ENCODE data around the gene NECTIN1. TPM values are rescaled to one million over a fixed set of nuclear protein-coding genes. Genes with fewer than 3 reads are reported as not detected.

NECTIN1 gene
- total RNA-seq, 1 donor: 5.8 TPM

- no peak overlapping the region for H3K4me3 ChIP-seq (ENCODE audit: insufficient read depth, low read length)
- no peak overlapping the region for H3K4me2 ChIP-seq (ENCODE audit: insufficient read depth, low read length)
- peaks cover 2% of the 10 kb centered on the region for H3K79me2 ChIP-seq (ENCODE audit: insufficient read depth, low read length)
- H3K27me3 ChIP-seq (ENCODE audit: insufficient read depth, low read length): peaks cover 9% of the 10 kb centered on the region
- peak; percentile 71 for DNase-seq (ENCODE audit: insufficient read length, low spot score, missing footprints)
- H3K9me3 ChIP-seq (ENCODE audit: low read depth, low read length): no peaks in the 10 kb centered on the region
- peaks cover 45% of the 10 kb centered on the region for H4K20me1 ChIP-seq (ENCODE audit: insufficient read depth, low read length)
- TF ChIP-seq, protein P1, sequence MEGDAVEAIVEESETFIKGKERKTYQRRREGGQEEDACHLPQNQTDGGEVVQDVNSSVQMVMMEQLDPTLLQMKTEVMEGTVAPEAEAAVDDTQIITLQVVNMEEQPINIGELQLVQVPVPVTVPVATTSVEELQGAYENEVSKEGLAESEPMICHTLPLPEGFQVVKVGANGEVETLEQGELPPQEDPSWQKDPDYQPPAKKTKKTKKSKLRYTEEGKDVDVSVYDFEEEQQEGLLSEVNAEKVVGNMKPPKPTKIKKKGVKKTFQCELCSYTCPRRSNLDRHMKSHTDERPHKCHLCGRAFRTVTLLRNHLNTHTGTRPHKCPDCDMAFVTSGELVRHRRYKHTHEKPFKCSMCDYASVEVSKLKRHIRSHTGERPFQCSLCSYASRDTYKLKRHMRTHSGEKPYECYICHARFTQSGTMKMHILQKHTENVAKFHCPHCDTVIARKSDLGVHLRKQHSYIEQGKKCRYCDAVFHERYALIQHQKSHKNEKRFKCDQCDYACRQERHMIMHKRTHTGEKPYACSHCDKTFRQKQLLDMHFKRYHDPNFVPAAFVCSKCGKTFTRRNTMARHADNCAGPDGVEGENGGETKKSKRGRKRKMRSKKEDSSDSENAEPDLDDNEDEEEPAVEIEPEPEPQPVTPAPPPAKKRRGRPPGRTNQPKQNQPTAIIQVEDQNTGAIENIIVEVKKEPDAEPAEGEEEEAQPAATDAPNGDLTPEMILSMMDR (IDR thresholded peaks at IDR 0.05; ENCODE audit: extremely low read depth, low read depth, low read length): no peak
- H2AFZ ChIP-seq (ENCODE audit: low read length): no peak overlapping the region
- peaks cover 10% of the 10 kb centered on the region for H3K4me1 ChIP-seq (ENCODE audit: insufficient read depth, low read length)
- no peaks in the 10 kb centered on the region for H3K36me3 ChIP-seq (ENCODE audit: insufficient read depth, low read length)
- no peak overlapping the region for H3K27ac ChIP-seq (ENCODE audit: low read depth, low read length)
Measured at GRCh38 chr11:119722281-119722794, 6.7 kb downstream of the NECTIN1 start.

- H3K79me2 ChIP-seq (ENCODE audit: insufficient read depth, low read length): no peaks in the 10 kb centered on the region
- no peak overlapping the region for H2AFZ ChIP-seq (ENCODE audit: low read length)
- H3K27me3 ChIP-seq (ENCODE audit: insufficient read depth, low read length): peaks cover under 1% of the 10 kb centered on the region
- peak; percentile 96 for DNase-seq (ENCODE audit: insufficient read length, low spot score, missing footprints)
- H3K4me2 ChIP-seq (ENCODE audit: insufficient read depth, low read length): no peak overlapping the region
- no peaks in the 10 kb centered on the region for H3K36me3 ChIP-seq (ENCODE audit: insufficient read depth, low read length)
- H3K4me3 ChIP-seq (ENCODE audit: insufficient read depth, low read length): no peak overlapping the region
- H3K9me3 ChIP-seq (ENCODE audit: low read depth, low read length): no peaks in the 10 kb centered on the region
- TF ChIP-seq, protein P1 (IDR thresholded peaks at IDR 0.05; ENCODE audit: extremely low read depth, low read depth, low read length): peak; percentile 55
- H4K20me1 ChIP-seq (ENCODE audit: insufficient read depth, low read length): peaks cover 36% of the 10 kb centered on the region
- H3K27ac ChIP-seq (ENCODE audit: low read depth, low read length): no peak overlapping the region
- peaks cover 6% of the 10 kb centered on the region for H3K4me1 ChIP-seq (ENCODE audit: insufficient read depth, low read length)
Measured at GRCh38 chr11:119721129-119722120, 7.6 kb downstream of the NECTIN1 start.

GRCh38 chr11:119720311-119720913, 8.6 kb downstream of the NECTIN1 start:
- DNase-seq (ENCODE audit: insufficient read length, low spot score, missing footprints): no peak
- Histone ChIP-seq H3K4me3 (ENCODE audit: insufficient read depth, low read length) (no peak overlapping the region), H3K27me3 (ENCODE audit: insufficient read depth, low read length) (no peaks in the 10 kb centered on the region), H3K36me3 (ENCODE audit: insufficient read depth, low read length) (no peaks in the 10 kb centered on the region), H3K9me3 (ENCODE audit: low read depth, low read length) (no peaks in the 10 kb centered on the region), H2AFZ (ENCODE audit: low read length) (no peak overlapping the region), H3K4me2 (ENCODE audit: insufficient read depth, low read length) (no peak overlapping the region), H3K4me1 (ENCODE audit: insufficient read depth, low read length) (peaks cover 6% of the 10 kb centered on the region), H3K79me2 (ENCODE audit: insufficient read depth, low read length) (no peaks in the 10 kb centered on the region), H4K20me1 (ENCODE audit: insufficient read depth, low read length) (peaks cover 31% of the 10 kb centered on the region), H3K27ac (ENCODE audit: low read depth, low read length) (no peak overlapping the region)
- TF ChIP-seq, protein P1 (IDR thresholded peaks at IDR 0.05; ENCODE audit: extremely low read depth, low read depth, low read length): no peak
